Cortex of kidney (tissue), 1 donor: Measurements from ENCODE around the gene DNASE2B.
"Not testable (repeated sequence)": the region's sequence is repeated elsewhere in the genome, so short reads cannot be mapped to it uniquely, and the experiment has no call there.

Source experiments
- DNase-seq: peaks from one replicate; lab custom pipeline; 2025; lab: John Stamatoyannopoulos, UW

The DNASE2B gene

GRCh38 chr1:84415396-84415795, 17.1 kb downstream of the DNASE2B start:
- no peak for DNase-seq

- DNase-seq = no peak
These were observed 24.6 kb downstream of the DNASE2B start for GRCh38 chr1:84422909-84423308.

GRCh38 chr1:84424513-84425149, 26.3 kb downstream of the DNASE2B start:
- DNase-seq = no peak

GRCh38 chr1:84425150-84425896, 27.0 kb downstream of the DNASE2B start:
- DNase-seq = no peak

- no peak for DNase-seq
These were observed 28.1 kb downstream of the DNASE2B start for GRCh38 chr1:84426376-84426775.

GRCh38 chr1:84427250-84428188, 29.2 kb downstream of the DNASE2B start:
- DNase-seq = no peak

- DNase-seq = no peak
These were observed 30.0 kb downstream of the DNASE2B start for GRCh38 chr1:84428235-84428634.

GRCh38 chr1:84429231-84429630, 30.9 kb downstream of the DNASE2B start:
- no peak for DNase-seq

- DNase-seq = no peak
These were observed 32.3 kb downstream of the DNASE2B start for GRCh38 chr1:84430546-84430945.

- no peak for DNase-seq
These were observed 35.2 kb downstream of the DNASE2B start for GRCh38 chr1:84433258-84434080.

GRCh38 chr1:84434081-84434769, 35.9 kb downstream of the DNASE2B start:
- DNase-seq = no peak

GRCh38 chr1:84434801-84435549, 36.7 kb downstream of the DNASE2B start:
- DNase-seq = no peak

- DNase-seq = no peak
These were observed 38.8 kb downstream of the DNASE2B start for GRCh38 chr1:84436876-84437655.

- DNase-seq = no peak
These were observed 44.0 kb downstream of the DNASE2B start for GRCh38 chr1:84442256-84442655.

- not testable (repeated sequence) for DNase-seq
These were observed 44.7 kb downstream of the DNASE2B start for GRCh38 chr1:84442747-84443646.

GRCh38 chr1:84448704-84449103, 50.4 kb downstream of the DNASE2B start:
- not testable (repeated sequence) for DNase-seq

- DNase-seq = no peak
These were observed 52.6 kb downstream of the DNASE2B start for GRCh38 chr1:84450910-84451309.

- no peak for DNase-seq
These were observed 54.2 kb downstream of the DNASE2B start for GRCh38 chr1:84452436-84452835.
